ENCODE data around the gene PNO1. TPM values are rescaled to one million over a fixed set of nuclear protein-coding genes. Genes with fewer than 3 reads are reported as not detected.

Gene PNO1
- total and polyA plus RNA-seq, 2 donors (not counting 3 experiments of a cell fraction or from before 2014, with no cell fraction given), result 9.4 to 25.6 TPM

- Histone ChIP-seq H3K9ac (replicated peaks; ENCODE audit: extremely low read depth, insufficient read depth, low read length) (no peak overlapping the region), H2AFZ (ENCODE audit: low read depth, low read length) (no peak overlapping the region), H3K27me3 (ENCODE audit: control insufficient read depth in 2 of 2, insufficient read depth in 2 of 2, low read length in 2 of 2) (no peaks in the 10 kb centered on the region), H3K79me2 (ENCODE audit: control insufficient read depth, insufficient read depth, low read length) (no peaks in the 10 kb centered on the region), H3K9me3 (replicated peaks; ENCODE audit: control insufficient read depth, insufficient read depth, low read length) (no peaks in the 10 kb centered on the region), H3K36me3 (ENCODE audit: control insufficient read depth in 2 of 2, extremely low read depth in 1 of 2, insufficient read depth in 2 of 2, low read length in 2 of 2) (no peaks in the 10 kb centered on the region), H3K4me2 (ENCODE audit: insufficient read depth, low read length) (no peak overlapping the region), H4K20me1 (replicated peaks; ENCODE audit: control insufficient read depth, extremely low read depth, insufficient read depth, low read length) (no peaks in the 10 kb centered on the region), H3K9me1 (replicated peaks; ENCODE audit: control insufficient read depth, extremely low read depth, insufficient read depth, low read length) (no peaks in the 10 kb centered on the region), H3K27ac (ENCODE audit: insufficient read depth, low read depth, low read length) (no peak overlapping the region), H3K4me3 (replicated peaks in 1 of 3; ENCODE audit: insufficient read depth in 1 of 3, low read depth in 1 of 3, low read length in 3 of 3) (no peak overlapping the region), H3K4me1 (ENCODE audit: control insufficient read depth, extremely low read depth, insufficient read depth, low read length) (peaks cover 1% of the 10 kb centered on the region)
- intact Hi-C loops (cut with micrococcal nuclease), result no loop called here
- dilution Hi-C loops (cut with MboI; ENCODE audit: extremely low pct_ligation_motif_present, low sequenced_read_pairs), result no loop called here
- POLR2A ChIA-PET, result no interaction called here
- no peak for DNase-seq (ENCODE audit: low read depth, low spot score)
- TF ChIP-seq CTCF (IDR thresholded peaks at IDR 0.05; ENCODE audit: extremely low read depth in 1 of 2, insufficient read depth in 1 of 2, low read depth in 1 of 2, low read length in 2 of 2) (no peak), JUN (IDR thresholded peaks at IDR 0.05; ENCODE audit: borderline replicate concordance, insufficient read depth, insufficient read length, low read depth) (no peak), MYC (IDR thresholded peaks at IDR 0.05; ENCODE audit: low read depth, low read length) (no peak), EZH2 (IDR thresholded peaks at IDR 0.05; ENCODE audit: borderline replicate concordance, low read depth, low read length, severe bottlenecking) (no peak), POLR2A (IDR thresholded peaks at IDR 0.05; ENCODE audit: low read depth, low read length) (no peak), POLR2AphosphoS5 (IDR thresholded peaks at IDR 0.05; ENCODE audit: insufficient read depth, low read depth, low read length) (no peak), FOS (IDR thresholded peaks at IDR 0.05; ENCODE audit: borderline replicate concordance, insufficient read depth, low read length) (no peak), MAX (IDR thresholded peaks at IDR 0.05; ENCODE audit: insufficient read depth, insufficient read length) (no peak), GATA2 (IDR thresholded peaks at IDR 0.05; ENCODE audit: insufficient read depth, insufficient read length, low read depth, low read length) (no peak)
- no peak for FAIRE-seq
- BruUV-seq (replicated peaks), result no TSS peak
- CTCF ChIA-PET, result interaction anchor here (0.7 to 2.1 kb wide), 5 partner anchors 9 to 336 kb away, joined by 3 to 4 read pairs (median 3); no protein-coding TSS in a partner anchor
These were observed 30.1 kb upstream of the PNO1 start for GRCh38 chr2:68127358-68128242.
